Measurements from ENCODE around the gene RACK1.

Gene RACK1

DNA sequence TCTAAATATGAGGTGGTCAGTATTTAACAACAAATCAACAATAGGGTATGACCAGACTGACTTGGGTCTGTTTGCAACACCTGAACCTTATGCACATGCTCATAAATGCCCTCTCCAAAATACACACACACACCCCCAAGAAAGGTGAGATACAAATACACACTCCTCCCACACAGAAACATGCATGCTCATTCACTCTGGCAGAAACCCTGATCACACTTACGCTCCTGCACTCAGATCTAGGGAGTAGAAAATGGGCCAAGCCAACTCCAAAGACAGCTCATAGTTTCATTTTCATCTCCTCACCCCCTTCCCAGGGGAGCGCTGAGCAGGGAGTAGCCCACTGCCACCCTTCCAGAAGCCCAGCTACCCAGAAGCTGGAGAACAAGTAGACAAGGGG lies 50.0 kb downstream of the RACK1 start:
- no peak for DNase-seq

DNA sequence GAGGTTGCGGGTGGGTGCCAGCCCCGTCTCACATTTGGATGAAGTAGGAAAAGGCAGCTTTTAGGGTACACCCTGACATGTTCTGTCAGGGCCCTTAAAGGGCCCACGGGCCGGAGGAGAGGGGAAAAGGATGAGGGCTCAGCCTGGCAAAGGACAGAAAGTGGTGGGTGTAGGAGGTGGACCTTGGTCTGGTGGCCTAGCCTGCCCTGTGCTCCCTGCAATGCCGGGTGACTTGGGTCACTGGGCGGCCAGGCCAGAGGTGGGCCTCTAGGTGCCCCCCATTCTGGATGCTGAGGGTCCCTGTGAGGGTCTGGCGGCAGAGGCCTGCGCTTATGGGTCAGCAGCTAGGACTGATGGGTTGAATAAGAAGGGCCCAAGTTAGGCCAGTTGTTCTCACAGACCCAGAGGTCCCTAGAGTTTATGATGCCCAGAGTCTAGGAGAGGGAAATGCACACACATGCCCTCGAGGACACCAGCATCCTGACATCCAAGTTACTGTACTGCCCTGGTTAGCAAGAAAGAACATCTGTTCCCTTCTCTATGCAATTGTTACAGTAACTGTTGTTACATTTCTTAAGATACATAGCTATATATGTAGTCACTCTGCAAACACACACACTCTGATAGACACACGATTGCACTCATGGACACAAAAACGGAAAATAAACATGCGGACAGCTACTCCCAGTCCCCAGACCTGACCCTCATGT lies 51.2 kb downstream of the RACK1 start:
- no peak for DNase-seq

DNA sequence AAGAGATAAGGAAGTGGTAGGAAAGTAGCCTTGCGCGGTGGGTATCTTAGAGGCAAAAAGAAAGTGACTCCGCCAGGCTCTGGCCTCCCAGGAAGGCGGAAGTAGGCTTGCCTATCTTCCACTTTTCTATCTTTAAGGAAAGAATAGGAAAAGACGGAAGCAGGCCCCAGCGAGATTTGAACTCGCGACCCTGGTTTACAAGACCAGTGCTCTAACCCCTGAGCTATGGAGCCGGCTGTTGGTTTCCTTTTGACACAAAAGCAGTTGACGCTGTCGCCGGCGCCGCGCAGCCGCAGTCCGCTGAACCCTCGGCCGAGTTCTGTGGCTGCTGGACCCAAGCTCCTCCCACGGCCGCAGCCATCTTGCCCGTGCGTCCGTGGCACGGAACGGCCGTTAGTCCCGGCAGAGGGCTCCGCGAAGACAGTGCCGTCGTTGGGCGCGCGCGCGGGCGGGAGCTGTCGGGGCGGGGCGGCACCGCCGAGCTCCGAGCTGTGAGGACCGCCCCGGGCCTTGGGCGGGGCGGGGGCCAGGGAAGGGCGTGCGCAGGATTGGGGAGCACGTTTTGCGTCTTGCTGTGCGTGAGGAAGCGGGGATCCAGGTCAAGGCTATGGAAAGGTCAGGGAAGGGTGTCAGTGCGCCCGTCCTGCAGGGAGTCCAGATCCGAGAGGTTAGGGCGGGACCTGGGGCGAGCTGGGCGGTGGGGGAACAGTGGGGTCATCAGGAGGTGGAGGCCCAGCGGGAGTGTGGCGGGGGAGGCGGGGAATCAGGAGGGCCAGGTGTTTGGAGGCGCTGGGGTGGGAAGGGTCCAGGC lies 52.0 kb downstream of the RACK1 start:
- peak; percentile 94 to 96 for DNase-seq

DNA sequence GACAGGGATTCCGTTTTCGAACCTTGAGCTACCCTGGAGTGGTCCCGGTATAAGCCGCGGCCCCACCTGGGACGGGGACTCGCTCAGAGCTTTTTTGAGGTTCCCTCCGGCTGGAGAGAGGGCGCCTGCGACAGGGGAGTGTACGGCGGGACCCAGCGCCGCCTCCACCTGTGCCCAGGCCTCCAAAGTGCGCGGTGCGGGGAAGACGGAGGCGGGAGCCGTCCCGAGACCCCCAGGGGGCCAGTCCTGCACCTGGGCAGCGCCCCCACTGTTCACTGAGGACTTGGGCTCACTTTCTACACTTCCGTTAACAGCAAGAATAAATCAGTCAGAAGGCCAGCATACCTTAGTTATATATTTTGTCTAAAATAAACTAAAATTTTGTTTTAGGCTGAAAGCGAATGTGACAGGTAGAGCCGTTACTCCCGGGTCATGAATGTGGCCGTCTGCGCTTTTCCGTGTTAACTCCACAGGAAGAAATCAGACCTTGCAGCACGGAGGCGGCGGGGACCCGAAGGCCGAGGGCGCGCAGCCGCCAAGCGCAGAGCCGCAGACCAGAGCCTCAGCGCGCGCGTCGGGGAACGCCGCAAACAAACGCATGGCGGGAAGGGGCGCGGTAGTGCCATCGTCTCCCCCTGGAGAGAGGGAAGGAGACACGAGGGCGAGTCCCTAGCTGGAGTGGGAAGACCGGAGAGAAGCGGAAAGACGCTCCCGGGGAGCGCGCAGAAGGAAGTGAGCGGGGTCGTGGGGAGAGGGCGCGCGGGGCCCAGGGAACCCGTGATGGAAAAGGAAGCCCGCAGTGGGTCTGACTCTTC lies 52.8 kb downstream of the RACK1 start:
- peak; percentile 62 to 66 for DNase-seq

DNA sequence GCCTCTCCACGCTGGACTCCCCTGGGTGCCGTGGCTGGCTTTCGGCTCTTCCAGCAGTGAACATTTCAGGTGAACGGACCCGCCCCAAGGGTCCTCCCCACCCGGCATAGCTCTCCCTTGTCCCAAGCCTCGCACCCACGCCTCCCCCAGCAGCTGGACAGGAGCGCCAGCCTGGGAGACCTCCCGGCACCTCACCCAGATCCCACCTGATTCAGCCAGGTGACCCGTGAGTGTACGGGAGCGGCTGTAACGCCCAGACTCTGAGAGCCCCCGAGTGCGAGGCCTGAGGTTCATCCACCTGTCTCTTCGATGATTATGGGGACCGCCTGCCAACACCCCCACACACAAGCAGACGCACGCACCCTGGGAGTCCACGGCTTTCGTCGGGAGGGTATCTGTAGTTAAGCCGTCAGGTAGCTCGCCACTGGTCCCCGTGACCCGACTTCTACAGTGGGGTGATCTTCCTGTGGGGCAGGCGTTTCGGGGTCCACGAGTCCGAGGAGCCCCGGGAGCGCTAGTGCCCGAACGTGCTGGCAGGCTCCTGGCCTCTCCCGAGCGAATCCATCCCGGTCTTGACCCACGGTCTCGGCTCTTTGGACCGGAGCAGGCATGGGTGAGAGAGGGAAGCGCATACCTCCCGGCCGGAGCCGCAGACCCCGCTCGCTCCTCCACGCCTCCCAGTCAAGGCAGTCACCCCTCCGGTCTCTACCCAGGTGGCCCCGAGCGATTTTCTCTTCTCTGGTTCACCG lies 53.6 kb downstream of the RACK1 start:
- DNase-seq: peak; percentile 54 to 57

DNA sequence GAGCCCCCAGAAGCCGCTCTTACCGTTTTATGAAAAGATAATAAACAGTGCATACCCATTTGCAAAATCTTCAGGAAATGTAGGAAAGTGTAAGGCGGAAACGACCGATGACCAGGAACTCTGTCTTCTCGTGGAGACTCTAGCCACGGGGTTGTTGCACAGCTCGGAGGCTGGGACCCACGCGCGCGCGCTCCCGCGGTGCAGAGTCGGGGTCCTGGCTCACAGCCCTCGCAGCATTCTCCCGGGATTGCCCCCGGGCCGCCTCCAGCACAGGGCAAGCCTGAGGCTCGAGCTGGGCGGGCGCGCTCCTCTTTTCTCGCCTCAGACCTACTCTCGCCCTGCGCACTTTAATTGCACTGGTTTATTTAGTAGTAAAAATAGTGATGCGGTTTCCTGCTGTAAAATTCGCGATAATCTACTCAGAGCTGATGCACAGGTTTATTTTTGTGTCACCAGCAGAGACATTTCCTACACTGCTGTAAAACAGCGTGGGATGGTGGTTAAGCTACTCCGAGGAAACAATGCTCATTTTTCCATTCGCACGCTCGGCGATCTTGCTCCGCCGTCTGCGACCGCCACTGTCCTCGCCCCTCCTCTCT lies 54.2 kb downstream of the RACK1 start:
- DNase-seq: peak; percentile 67 to 69

DNA sequence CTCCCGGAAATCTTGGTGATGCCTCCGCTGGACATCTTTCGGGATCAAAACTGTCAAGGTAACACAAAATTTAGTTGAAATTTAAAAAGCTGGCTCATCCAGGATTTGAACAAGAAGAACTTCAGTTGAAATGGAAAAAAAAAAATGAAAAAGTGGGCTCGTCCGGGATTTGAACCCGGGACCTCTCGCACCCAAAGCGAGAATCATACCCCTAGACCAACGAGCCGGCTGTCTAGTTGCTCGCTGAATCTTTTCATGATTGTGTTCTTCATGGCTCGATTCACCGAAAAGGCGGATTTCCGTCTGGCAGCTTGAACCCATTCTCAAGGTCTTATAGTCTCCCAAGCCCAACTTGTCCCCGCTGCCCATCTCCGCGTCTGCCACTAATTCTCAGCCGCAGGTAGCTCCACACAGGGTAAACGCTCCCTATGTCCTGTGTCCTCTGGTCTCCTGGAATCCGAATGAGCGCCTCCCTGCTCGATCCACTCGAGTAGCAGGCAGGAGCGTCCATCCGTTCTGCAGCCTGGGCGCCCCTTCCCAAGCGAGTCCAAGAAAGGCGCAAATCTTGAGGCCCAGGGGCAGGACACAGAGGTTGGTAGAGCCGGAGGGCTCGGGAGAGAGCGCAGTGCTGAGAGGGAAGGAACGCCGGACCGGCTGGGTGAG lies 54.9 kb downstream of the RACK1 start:
- peak; percentile 83 to 84 for DNase-seq

DNA sequence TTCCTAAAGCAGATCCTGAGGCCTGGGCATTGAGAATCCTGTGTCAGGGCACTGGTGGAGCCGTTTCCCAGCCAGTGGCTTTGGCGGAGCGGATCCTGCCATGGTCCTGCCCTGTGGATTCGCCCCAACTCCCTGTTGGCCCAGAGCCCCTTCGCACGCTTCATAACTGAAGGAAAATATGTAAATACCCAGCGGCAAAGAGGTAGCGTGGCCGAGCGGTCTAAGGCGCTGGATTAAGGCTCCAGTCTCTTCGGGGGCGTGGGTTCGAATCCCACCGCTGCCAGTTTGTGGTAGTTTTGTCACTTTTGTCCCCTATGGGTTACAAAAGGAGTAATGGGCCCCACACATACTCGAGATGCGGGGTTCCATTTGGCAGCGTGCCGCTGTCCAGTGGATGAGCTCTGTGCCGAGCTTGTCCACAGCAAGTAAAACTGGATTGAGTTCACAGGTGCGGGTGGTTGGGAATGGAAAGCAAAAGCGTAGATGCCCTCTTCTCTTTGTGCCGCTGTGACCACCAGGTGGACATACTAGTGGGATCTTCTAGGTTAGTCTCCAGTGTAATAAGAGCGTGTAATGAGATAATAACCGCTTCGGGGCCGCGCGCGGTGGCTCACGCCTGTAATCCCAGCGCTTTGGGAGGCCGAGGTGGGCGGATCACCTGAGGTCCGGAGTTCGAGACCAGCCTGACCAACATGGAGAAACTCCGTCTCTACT lies 56.0 kb downstream of the RACK1 start:
- peak; percentile 70 to 88 for DNase-seq

DNA sequence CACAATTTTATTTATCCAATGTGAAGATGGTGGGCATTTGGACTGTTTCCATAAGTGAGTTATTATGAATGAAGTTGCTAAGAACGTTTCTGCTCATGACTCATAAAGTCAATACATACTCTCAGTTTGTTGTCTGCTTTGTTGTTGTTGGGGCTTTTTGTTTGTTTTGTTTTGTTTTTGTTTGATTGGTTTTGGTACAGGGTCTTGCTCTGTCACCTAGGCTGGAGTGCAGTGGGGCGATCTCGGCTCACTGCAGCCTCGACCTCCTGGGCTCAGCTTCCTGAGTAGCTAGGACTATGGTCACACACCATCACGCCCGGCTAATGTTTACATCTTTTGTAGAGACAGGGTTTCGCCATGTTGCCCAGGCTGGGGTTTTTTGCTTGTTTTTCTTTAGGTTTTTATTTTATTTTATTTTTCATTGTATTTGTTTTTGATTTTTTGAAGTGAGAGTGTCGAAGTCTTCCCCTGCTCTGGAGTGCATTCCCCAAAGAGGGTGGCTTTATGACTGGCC lies 56.7 kb downstream of the RACK1 start:
- no peak for DNase-seq
